ENCODE results near the gene EHF.

Gene EHF

DNA sequence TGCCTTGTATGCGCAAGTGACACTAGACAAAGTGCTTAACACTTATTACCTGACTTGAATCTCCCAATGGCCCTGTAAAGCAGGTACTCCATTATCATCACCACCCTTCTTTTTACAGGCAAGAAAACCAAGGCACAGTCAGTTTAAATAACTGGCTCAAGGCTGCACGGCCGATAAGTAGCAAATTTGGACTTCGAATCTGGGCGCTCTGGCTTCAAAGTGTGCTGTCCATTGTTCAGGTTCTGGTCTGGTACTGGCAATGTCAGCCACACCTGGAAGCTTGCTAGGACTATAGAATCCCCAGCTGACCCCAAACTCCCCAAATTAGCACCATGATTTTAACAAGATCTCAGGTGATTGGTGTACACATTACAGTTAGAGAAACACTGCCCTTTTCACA, 19.3 kb upstream of the EHF start:
- no peak for DNase-seq (ENCODE audit: low spot score)
- no peak for FAIRE-seq

DNA sequence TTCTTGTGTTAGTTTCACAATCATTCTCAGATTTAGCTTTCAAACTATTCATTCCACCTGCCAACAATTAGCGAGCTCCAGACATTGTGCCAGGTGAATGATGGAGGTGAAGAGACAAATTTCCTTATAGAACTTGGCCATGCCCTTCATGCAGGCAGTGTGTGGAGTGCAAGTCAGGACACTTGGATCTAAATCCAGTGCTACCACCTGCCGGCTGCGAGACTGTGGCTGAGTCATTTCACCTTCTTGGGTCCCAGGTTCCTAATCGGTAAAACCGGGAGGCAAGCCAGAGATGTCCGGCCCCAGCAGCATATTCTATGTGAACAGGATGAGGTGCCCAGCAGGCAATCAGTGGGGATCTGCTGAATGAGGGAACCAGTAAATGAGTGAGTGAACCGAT, 18.6 kb upstream of the EHF start:
- DNase-seq (ENCODE audit: low spot score), result no peak
- FAIRE-seq, result no peak

DNA sequence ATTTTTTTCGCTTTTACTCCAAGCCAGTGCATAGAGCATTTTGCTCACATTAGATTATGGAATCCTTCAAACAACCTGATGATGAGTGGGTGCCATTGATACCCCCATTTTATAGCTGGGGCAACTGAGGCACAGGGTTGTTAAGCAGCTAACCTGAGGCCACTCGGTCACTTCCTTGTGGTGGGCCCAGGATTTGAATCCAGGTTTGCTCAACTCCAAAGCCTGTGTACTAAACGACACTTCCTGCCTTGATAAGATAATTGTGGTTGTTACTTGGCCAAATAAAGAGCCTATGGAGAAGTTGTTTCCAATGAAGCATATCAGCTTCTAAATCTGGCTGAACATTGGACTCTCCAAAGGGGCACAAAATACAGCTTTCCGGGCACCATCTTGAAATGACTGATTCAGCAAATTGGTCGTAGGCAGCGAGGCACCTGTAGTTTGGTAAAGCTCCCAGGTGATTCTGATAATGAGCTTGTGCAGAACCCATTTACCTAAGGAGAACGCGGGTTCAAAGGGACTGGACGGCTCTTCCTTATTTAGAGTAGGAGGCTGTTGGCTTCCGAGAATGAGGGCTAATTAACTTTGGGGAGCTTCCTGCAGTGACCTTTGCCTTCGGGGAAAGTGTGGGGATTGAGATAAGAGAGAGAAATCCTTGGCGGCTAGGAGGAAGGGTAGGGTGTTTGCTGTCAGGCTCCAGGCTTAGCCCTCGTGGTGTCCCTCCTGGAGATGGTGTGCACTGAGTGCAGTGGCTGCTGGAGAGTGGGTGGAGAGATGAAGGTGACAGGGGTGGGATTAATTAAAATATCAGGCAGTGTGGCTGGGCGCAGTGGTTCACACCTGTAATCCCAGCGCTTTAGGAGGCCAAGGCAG, 17.5 kb upstream of the EHF start:
- no peak for FAIRE-seq
- DNase-seq (ENCODE audit: low spot score), result no peak

DNA sequence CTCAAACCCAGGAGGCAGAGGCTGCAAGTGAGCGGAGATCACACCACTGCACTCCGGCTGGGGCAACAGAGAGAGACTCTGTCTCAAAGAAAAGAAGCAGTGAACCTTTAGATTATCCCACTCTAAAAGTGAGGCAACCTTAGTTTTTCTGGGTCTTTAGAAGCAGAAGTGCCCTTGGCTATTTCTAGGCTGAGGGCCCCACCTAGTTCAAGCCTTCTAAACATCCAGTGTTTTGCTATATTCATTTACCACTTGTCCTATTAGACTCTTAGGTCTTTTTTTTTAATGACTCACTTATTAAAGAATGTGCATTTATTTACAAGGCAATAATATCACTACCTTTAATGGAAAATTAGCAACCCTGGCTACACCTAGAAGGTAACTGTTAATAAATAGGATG, 16.7 kb upstream of the EHF start:
- FAIRE-seq, result no peak
- no peak for DNase-seq (ENCODE audit: low spot score)

DNA sequence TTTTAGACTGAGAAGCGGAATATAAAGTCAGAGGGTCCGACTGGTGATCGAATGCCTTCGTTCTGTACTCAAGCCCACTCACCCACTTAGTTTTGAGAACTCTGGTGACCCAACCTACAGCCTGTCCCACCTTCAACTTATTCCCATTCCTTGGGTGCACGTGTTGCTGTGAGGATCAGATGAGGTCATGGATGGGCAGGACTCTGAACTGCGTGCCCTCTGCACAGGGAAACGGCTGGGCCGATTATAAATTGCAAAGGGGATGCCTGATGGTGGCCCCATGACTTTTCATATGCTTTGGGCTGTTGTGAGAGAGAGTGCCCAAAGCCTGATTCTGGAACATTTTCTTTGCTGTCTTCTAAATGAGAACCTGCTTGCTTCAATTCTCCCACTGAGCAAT, 16.0 kb upstream of the EHF start:
- DNase-seq (ENCODE audit: low spot score) (no peak), FAIRE-seq (no peak)

- FAIRE-seq, result no peak
- no peak for DNase-seq (ENCODE audit: low spot score)
Measured at GRCh38 chr11:34605481-34606325, 15.2 kb upstream of the EHF start.

GRCh38 chr11:34606326-34607120, 14.4 kb upstream of the EHF start:
- FAIRE-seq (no peak), DNase-seq (ENCODE audit: low spot score) (no peak)

DNA sequence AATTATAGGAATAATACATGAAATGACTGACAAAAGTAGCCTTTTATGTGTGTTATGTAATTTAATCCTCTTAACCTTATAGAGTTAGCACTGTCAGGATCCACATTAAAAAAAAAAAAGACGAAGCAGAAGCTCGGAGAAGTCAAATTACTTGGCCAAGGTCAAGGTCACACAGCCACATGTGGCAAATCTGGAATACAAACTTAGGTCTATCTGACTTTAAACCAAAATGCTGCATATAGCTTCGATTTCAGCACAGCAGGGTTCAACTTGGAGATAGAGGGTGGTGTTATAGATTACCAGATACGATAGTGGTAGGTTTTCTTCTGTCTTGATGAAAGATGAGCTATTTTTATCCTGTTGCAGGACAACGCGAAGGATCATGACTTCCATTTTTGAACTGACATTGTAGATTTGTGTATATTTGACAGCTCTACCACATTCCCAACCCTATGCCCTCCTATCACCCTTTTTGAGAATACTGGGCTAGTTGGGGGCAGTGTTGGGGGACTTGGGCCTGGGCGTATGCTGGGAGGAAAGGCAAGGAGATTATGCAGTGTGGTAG, 11.6 kb upstream of the EHF start:
- DNase-seq (ENCODE audit: low spot score) (no peak), FAIRE-seq (no peak)

DNA sequence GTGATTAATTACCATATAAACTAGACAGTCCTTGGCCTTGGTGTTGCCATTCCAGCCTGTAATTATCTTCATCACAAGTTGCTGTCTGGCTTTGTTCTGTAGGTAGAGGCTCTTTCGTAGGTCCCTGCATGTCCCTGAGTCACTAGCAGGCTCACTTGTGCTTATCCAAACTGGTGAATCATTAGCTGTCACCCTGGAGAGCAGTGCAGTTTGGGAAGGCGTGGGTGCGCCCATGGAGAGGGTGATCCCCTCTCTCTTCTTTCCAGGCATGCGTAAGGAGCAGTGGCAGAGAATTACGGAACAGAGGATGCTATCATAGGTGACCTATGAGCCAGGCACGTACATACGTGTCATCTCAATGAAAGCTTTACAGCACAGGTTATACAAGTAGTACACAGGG, 11.0 kb upstream of the EHF start:
- DNase-seq (ENCODE audit: low spot score) (no peak), FAIRE-seq (no peak)

DNA sequence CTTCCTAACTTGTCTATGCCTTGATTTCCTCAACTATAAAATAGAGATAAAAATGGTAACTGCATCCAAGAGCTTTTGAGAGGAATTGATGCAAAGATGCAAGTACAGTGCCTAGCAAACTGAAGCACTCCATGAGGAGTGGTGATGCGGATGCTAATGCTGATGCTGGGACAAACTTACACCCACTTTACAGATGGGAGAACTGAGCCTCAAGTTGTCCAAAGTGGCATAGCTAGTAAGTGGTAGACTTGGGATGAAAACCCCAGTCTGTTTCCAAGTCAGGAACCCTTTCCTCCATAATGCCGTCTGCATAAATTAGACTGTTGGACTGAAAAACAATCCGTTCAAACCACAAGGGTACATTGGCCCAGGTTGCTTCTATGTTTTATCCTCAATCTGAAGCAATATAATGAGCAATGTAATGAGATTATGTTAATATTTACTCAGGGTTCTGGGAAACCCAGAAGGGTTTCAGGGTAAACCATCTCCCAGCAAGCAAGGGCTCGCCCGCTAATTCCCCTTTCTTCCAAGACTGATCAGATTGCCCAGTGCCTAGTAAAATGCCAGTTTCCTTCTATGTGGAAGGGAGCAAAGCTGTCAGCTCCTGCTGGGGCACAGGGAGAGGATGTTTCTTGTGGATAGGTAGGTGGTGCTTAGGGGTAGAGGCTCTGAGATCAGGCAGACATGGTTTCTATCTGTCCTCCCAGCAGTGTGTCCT, 10.4 kb upstream of the EHF start:
- DNase-seq (ENCODE audit: low spot score) (no peak), FAIRE-seq (no peak)

DNA sequence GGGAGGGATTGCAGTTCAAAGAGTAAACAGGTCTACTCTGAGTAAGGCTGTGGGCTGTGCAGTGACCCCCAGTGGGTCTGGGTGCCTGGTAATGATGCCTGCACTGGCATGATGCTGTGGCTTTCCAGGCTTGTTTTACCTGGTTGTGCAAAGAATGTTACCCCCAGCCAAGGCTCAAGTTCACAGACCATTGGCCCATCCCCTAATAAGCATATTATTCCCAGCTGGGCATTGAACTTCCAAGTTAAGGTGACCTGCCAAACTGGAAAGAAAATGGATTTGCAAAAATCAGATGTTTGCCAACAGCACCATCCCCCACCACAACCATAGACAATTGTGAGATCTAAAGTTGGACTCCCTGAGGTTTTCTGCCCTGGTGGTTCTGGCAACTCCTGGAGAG, 7.9 kb upstream of the EHF start:
- DNase-seq (ENCODE audit: low spot score) (no peak), FAIRE-seq (no peak)

- no peak for DNase-seq (ENCODE audit: low spot score)
- FAIRE-seq, result no peak
Measured at GRCh38 chr11:34613552-34614056, 7.3 kb upstream of the EHF start.

DNA sequence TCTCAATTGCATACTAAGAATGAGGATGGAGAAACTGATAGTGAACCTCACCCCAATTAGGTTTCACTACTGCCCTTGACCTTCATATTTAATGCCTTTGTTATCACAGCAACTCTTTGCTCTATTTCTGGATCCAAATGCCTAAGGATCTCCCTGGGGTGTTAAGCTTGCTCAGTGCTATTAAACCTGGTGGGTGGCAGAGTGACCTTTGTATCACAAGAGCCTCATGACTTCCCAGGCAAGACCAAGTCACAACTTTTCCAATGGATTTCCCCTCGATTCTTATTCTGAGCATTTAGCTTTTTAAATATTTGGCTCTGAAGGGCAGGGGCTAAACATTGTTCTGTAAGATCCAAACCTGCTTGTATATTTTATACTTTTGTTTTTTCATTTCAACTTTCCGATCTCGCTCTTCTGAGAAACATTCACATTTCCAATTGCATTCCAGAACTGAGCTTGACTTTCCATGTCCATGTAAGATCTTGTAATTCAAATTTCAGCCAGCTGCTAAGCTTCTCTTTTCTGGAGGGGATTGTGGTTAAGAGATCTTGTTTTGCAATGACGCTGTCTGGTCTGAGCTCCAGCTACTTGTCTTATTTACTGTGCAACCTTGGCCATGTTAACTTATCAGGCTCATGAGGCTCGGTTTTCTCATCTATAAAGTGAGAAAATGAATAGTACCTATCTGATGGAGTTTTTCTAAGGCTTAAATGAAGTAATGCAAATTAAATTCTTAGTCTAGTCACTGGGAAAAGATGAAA, 6.4 kb upstream of the EHF start:
- DNase-seq (ENCODE audit: low spot score) (no peak), FAIRE-seq (no peak)

- FAIRE-seq (no peak), DNase-seq (ENCODE audit: low spot score) (no peak)
Measured at GRCh38 chr11:34616086-34616485, 4.8 kb upstream of the EHF start.

DNA sequence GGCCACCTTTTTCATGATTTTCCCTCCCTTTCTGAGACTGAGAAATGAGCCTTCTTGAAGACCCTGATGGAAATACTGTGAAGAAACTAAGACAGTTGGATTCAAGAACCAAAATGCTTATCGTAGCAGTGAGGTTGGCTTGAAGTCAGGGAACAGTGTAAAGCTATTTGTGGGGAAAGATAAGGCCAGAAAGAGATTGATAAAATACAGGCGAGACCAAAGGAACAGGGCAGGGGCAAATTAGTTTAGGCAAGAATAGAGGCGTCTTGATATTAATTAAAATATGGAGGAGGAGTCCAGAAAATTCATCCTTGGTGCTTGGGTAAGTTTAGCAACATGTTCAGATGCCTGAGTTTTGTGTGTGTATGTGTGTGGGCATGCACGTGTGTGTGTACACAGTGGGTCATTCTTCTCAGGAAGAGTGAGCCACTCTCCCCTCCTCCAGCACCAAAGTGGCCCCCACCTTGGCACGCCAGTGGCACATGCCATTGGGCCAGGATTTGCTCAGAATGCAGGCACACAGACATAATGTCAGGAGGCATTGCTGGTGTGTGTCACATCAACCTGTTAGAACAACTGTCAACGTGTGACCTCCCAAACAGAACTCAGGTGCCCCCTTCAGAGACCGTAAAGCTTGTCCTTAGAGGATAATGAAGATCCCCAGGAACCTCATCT, 3.9 kb upstream of the EHF start:
- no peak for FAIRE-seq

DNA sequence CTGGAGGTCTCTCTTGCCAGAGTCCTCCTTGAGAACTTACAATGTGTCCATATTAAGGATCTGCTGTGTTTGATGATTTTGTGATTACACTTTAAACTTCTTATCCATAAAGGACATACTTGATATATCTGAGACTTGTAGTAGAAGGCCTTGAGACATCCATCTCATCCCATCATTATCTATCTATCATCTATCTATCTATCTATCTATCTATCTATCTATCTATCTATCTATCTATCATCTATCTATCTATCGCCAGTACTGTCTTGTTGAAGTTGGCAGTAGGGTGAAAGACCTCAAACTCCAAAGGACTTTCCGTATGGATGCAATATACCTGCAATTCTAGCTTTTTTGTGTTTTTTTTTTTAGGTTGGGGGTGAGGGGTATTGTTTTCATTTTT, 2.5 kb upstream of the EHF start:
- DNase-seq (ENCODE audit: low spot score), result no peak
- no peak for FAIRE-seq

More for the DNA sequence above, 3.9 kb upstream of the EHF start:
- no peak for DNase-seq (ENCODE audit: low spot score)

GRCh38 chr11:34619062-34619516, 1.8 kb upstream of the EHF start:
- FAIRE-seq (no peak), DNase-seq (ENCODE audit: low spot score) (no peak)

DNA sequence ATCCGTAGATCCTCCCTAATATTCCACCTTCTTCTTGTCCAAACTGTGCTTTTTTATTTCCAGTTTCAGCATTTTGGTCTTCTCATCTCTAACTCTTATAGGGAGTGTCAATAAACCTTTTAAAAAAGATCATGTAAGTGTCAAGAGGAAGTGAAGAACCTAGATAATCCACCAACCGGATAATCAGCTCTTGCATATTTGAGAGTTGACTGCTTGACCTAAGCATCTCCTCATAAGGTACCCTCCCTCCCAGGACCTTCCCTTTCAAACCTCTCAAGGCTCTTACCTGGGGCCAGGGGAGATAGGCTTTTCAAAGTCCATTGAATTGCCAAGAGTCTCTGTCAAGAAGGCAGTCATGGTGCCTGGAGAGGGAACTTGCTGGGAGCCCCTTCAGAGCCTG, 691 bp upstream of the EHF start:
- FAIRE-seq, result no peak
- no peak for DNase-seq (ENCODE audit: low spot score)

DNA sequence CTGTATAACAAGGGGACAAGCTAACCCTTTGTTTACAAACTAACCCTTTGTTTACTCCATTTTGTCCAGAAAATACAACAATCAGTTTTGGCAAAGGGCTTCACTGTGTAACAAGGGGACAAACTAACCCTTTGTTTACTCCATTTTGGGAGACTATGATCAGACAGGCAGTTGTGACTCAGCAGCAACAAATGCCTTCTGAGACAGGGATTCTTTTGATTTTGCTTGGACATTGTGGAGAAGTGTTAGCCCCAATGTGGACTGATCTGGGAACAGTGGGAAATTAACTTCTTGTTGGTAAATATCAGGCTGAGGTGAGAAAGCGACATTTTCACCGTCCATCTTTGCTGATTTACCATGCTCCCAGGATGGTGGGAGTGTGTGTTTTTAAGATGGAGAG, 983 bp downstream of the EHF start:
- FAIRE-seq (no peak), DNase-seq (ENCODE audit: low spot score) (no peak)
